ENCODE measurements around the gene LBH.

The LBH gene

DNA sequence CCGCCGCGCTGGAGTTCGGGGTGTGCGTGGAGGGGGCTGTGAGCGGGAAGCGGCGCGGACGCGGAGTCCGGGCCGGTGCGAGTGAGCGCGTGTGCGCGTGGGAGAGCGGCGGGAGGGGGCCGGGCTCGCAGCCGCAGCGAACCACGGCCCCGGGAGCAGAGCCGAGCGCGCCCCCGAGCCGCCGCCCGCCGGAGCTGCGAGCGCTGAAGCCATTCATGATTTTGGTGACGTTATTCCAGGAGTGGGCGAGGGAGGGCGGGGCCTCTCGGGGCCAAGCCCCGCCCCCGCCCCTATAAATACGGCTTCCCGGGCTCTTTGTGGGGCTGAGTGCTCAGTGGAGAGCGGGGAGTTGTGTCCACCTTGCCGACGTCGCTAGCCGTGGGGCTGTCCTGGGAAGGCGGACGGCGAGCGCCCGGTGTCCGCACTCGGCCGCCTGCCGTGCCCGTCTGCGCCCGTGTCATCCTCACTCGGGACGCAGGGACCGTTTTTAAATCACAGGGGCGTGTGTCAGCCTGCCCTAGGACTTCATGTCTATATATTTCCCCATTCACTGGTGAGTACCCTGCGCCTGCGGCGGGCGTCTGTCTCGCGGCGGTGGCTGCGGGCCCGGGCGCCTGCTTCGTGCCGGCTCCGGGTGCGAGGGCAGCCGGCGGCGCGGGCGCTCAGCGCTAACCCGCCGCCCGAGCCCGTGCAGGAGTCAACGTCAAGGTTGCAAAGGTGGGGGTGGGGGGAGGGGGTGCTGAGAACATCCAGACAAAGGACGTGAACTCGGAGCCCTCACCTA lies at the start of gene LBH:
Gene LBH, plus strand, starts transcription at position 323 of the 784 bp plus-strand sequence. Its CDS starts 205 bp downstream, at position 528.
- peak within 1 kb of the TSS; percentile 94 for H3K4me3 ChIP-seq (ENCODE audit: low read depth, low read length)
- H3K4me2 ChIP-seq (ENCODE audit: low read length): peak within 1 kb of the TSS; percentile 85
- H2AFZ ChIP-seq: peak within 1 kb of the TSS; percentile 98
- peak within 1 kb of the TSS; percentile 94 for H3K27ac ChIP-seq
- H3K4me1 ChIP-seq: peaks cover 13% of the 10 kb centered on the region
- peaks cover 28% of the 10 kb centered on the region for H3K79me2 ChIP-seq
- no peaks in the 10 kb centered on the region for H3K9me3 ChIP-seq (ENCODE audit: control insufficient read depth, low read length)
- TF ChIP-seq, protein P1, sequence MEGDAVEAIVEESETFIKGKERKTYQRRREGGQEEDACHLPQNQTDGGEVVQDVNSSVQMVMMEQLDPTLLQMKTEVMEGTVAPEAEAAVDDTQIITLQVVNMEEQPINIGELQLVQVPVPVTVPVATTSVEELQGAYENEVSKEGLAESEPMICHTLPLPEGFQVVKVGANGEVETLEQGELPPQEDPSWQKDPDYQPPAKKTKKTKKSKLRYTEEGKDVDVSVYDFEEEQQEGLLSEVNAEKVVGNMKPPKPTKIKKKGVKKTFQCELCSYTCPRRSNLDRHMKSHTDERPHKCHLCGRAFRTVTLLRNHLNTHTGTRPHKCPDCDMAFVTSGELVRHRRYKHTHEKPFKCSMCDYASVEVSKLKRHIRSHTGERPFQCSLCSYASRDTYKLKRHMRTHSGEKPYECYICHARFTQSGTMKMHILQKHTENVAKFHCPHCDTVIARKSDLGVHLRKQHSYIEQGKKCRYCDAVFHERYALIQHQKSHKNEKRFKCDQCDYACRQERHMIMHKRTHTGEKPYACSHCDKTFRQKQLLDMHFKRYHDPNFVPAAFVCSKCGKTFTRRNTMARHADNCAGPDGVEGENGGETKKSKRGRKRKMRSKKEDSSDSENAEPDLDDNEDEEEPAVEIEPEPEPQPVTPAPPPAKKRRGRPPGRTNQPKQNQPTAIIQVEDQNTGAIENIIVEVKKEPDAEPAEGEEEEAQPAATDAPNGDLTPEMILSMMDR (IDR thresholded peaks at IDR 0.05): no peak
- peak within 1 kb of the TSS; percentile 95 for H3K9ac ChIP-seq
- H3K36me3 ChIP-seq (ENCODE audit: control insufficient read depth, insufficient read depth, low read length): no peaks in the 10 kb centered on the region
- H3K27me3 ChIP-seq (ENCODE audit: control insufficient read depth, insufficient read depth, low read length): no peaks in the 10 kb centered on the region

DNA sequence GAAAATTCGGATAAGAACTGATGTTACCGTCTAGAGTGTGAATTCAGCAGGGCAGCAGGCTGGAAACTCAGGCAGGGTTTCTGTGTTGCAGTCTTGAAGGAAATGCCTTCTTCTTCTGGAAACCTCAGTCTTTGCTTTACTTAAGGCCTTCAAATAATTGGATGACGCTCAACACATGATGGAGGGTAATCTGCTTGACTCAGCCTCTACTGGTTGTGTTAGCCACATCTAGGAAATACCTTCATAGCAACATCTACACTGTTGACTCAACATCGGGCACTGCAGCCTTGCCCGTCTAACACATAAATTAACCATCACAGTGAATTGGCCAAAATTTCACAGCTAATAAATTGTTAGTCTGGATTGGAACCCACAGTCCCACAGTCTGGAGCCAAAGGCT lies 47.3 kb upstream of the LBH start:
- no peak overlapping the region for H3K27ac ChIP-seq

DNA sequence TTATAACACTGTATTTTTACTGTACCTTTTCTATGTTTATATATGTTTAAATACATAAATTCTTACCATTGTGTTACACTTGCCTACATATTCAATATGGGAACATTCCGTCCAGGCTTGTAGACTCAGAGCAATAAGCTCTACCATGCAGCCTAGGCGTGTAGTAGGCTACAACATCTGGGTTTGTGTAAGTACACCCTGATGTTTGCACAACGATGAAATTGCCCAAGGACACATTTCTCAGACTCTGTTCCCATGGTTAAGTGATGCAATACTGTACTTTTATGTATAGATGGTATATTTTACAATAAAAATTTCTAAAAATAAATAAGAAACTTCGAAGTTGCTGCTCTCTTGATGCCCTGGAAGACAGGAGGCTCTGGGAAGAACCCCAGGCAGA lies 46.2 kb upstream of the LBH start:
- H2AFZ ChIP-seq: no peak overlapping the region
- no peaks in the 10 kb centered on the region for H3K9me3 ChIP-seq (ENCODE audit: control insufficient read depth, low read length)
- H3K4me1 ChIP-seq: no peaks in the 10 kb centered on the region
- H3K4me3 ChIP-seq (ENCODE audit: low read depth, low read length): no peak overlapping the region
- H3K27ac ChIP-seq: no peak overlapping the region
- H3K4me2 ChIP-seq (ENCODE audit: low read length): no peak overlapping the region
- TF ChIP-seq, protein P1 (IDR thresholded peaks at IDR 0.05): no peak
- H3K27me3 ChIP-seq (ENCODE audit: control insufficient read depth, insufficient read depth, low read length): no peaks in the 10 kb centered on the region
- no peaks in the 10 kb centered on the region for H3K79me2 ChIP-seq
- no peak overlapping the region for H3K9ac ChIP-seq
- H3K36me3 ChIP-seq (ENCODE audit: control insufficient read depth, insufficient read depth, low read length): no peaks in the 10 kb centered on the region

More for the DNA sequence above, 47.3 kb upstream of the LBH start:
- H3K9me3 ChIP-seq (ENCODE audit: control insufficient read depth, low read length): no peaks in the 10 kb centered on the region
- H3K36me3 ChIP-seq (ENCODE audit: control insufficient read depth, insufficient read depth, low read length): no peaks in the 10 kb centered on the region
- no peaks in the 10 kb centered on the region for H3K27me3 ChIP-seq (ENCODE audit: control insufficient read depth, insufficient read depth, low read length)
- no peaks in the 10 kb centered on the region for H3K79me2 ChIP-seq
- no peak overlapping the region for H3K4me2 ChIP-seq (ENCODE audit: low read length)
- H3K4me1 ChIP-seq: no peaks in the 10 kb centered on the region
- H3K9ac ChIP-seq: no peak overlapping the region
- TF ChIP-seq, protein P1 (IDR thresholded peaks at IDR 0.05): no peak
- no peak overlapping the region for H3K4me3 ChIP-seq (ENCODE audit: low read depth, low read length)
- H2AFZ ChIP-seq: no peak overlapping the region

DNA sequence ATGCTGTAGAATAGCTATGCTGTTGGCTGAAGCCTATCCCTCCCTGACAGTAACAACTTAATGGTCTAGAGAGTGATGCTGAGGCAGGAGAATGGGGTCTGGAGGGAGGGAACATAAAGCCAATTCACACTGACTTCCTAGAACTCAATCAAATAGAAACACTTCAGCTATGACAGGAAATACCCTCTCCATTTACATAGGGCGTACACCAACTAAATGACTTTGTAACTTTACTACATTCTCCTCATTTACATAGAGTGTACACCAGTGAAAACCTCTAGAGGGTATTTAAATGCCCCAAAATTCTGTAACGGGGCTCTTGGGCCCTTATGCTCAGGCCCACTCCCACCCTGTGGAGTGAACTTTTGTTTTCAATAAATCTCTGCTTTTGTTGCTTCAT lies 43.0 kb upstream of the LBH start:
- Histone ChIP-seq H3K36me3 (ENCODE audit: control insufficient read depth, insufficient read depth, low read length) (no peaks in the 10 kb centered on the region), H3K9me3 (ENCODE audit: control insufficient read depth, low read length) (no peaks in the 10 kb centered on the region), H2AFZ (no peak overlapping the region), H3K4me1 (no peaks in the 10 kb centered on the region), H3K4me3 (ENCODE audit: low read depth, low read length) (no peak overlapping the region), H3K27ac (no peak overlapping the region), H3K9ac (no peak overlapping the region), H3K27me3 (ENCODE audit: control insufficient read depth, insufficient read depth, low read length) (no peaks in the 10 kb centered on the region), H3K4me2 (ENCODE audit: low read length) (no peak overlapping the region), H3K79me2 (no peaks in the 10 kb centered on the region)
- TF ChIP-seq, protein P1 (IDR thresholded peaks at IDR 0.05): no peak

DNA sequence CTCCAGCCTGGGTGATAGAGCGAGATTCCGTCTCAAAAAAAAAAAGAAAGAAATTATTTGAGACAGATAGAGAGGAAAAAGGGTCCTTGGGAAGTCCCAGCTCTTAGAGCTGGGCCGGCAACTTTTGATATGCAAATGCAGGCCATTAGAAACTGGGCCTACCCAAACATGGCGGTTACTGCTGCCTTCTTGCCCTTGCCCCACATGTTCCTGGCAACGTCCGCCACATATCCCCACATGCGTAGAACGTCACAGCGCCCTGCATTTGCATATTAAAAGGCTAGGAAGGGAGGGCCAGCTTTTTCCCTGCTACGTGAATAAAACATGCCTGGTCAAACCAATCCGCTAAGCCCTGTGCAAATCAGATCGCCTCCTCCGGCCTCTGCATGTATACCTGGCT lies 40.7 kb upstream of the LBH start:
- no peak overlapping the region for H2AFZ ChIP-seq
- H3K4me3 ChIP-seq (ENCODE audit: low read depth, low read length): no peak overlapping the region
- no peaks in the 10 kb centered on the region for H3K9me3 ChIP-seq (ENCODE audit: control insufficient read depth, low read length)
- H3K36me3 ChIP-seq (ENCODE audit: control insufficient read depth, insufficient read depth, low read length): no peaks in the 10 kb centered on the region
- no peak overlapping the region for H3K9ac ChIP-seq
- no peak overlapping the region for H3K27ac ChIP-seq
- H3K27me3 ChIP-seq (ENCODE audit: control insufficient read depth, insufficient read depth, low read length): no peaks in the 10 kb centered on the region
- no peaks in the 10 kb centered on the region for H3K4me1 ChIP-seq
- no peak overlapping the region for H3K4me2 ChIP-seq (ENCODE audit: low read length)
- H3K79me2 ChIP-seq: no peaks in the 10 kb centered on the region
- TF ChIP-seq, protein P1 (IDR thresholded peaks at IDR 0.05): no peak

Data from parathyroid adenoma (tissue), 2 donors.